H9 (cell line): ENCODE data around the gene GSTA4. TPM values are rescaled to one million over a fixed set of nuclear protein-coding genes. Genes with fewer than 3 reads are reported as not detected.
"Not testable (repeated sequence)": the region's sequence is repeated elsewhere in the genome, so short reads cannot be mapped to it uniquely, and the experiment has no call there.

ENCODE experiments used
- DNase-seq: peaks from one replicate; pipeline ENCODE4 v3.0.0-alpha.2; 2017
- H2AFZ ChIP-seq: one replicate; pipeline ENCODE4 v1.6.1; 2013; ENCODE audit warnings: mild to moderate bottlenecking, low read length, control low read depth, moderate library complexity
- H2AK5ac ChIP-seq: 2 replicates; pipeline ENCODE4 v1.6.1; 2013; ENCODE audit warnings: low read length, control low read depth, mixed read lengths; ENCODE audit not compliant: insufficient read length
- H2BK120ac ChIP-seq: one replicate; pipeline ENCODE4 v1.6.1; 2013; ENCODE audit warnings: low read depth, mild to moderate bottlenecking, low read length, control low read depth, inconsistent platforms; ENCODE audit not compliant: poor library complexity, severe bottlenecking
- H2BK12ac ChIP-seq: 2 replicates; pipeline ENCODE4 v1.6.1; 2013; ENCODE audit warnings: low read length, control low read depth, mixed read lengths, low read depth; ENCODE audit not compliant: insufficient read length
- H2BK15ac ChIP-seq: 2 replicates; pipeline ENCODE4 v1.6.1; 2013; ENCODE audit warnings: low read depth, low read length, control low read depth
- H2BK20ac ChIP-seq: one replicate; pipeline ENCODE4 v1.6.1; 2013; ENCODE audit warnings: low read depth, mild to moderate bottlenecking, low read length, control low read depth, inconsistent platforms; ENCODE audit not compliant: poor library complexity, severe bottlenecking
- H2BK5ac ChIP-seq: 2 replicates; pipeline ENCODE4 v1.6.1; 2013; ENCODE audit warnings: low read length, control low read depth, mixed read lengths; ENCODE audit not compliant: insufficient read length
- H3K14ac ChIP-seq: 2 replicates; pipeline ENCODE4 v1.6.1; 2013; ENCODE audit warnings: low read length, control low read depth; ENCODE audit not compliant: insufficient read depth
- H3K18ac ChIP-seq: 2 replicates; pipeline ENCODE4 v1.6.1; 2013; ENCODE audit warnings: low read depth, mild to moderate bottlenecking, mixed read lengths, low read length, control low read depth; ENCODE audit not compliant: insufficient read length
- H3K23ac ChIP-seq: 2 replicates; pipeline ENCODE4 v1.6.1; 2013; ENCODE audit warnings: low read length, control low read depth, mixed read lengths, low read depth; ENCODE audit not compliant: insufficient read length
- H3K23me2 ChIP-seq: 2 replicates; pipeline ENCODE4 v1.6.1; 2013; ENCODE audit warnings: low read depth, mild to moderate bottlenecking, mixed read lengths, low read length, control low read depth; ENCODE audit not compliant: insufficient read length, poor library complexity, severe bottlenecking
- H3K27ac ChIP-seq: 2 replicates; pipeline ENCODE4 v1.5.1; 2013; ENCODE audit warnings: low read length, control low read depth, mixed read lengths, low read depth; ENCODE audit not compliant: insufficient read length
- H3K27me3 ChIP-seq: 2 replicates; pipeline ENCODE4 v1.6.1; 2013; ENCODE audit warnings: low read length, control low read depth, inconsistent platforms; ENCODE audit not compliant: insufficient read depth
- H3K4ac ChIP-seq: 2 replicates; pipeline ENCODE4 v1.6.1; 2013; ENCODE audit warnings: low read depth, mild to moderate bottlenecking, control low read depth, inconsistent platforms, low read length, moderate library complexity
- H3K4me1 ChIP-seq: 2 replicates; pipeline ENCODE4 v1.6.1; 2013; ENCODE audit warnings: low read length, control low read depth, inconsistent platforms; ENCODE audit not compliant: insufficient read depth
- H3K4me2 ChIP-seq: 2 replicates; pipeline ENCODE4 v1.6.1; 2013; ENCODE audit warnings: low read length, control low read depth, mixed read lengths; ENCODE audit not compliant: insufficient read length, insufficient read depth
- H3K56ac ChIP-seq: 2 replicates; pipeline ENCODE4 v1.6.1; 2013; ENCODE audit warnings: low read depth, mild to moderate bottlenecking, mixed read lengths, low read length, control low read depth; ENCODE audit not compliant: insufficient read length
- H3K79me1 ChIP-seq: 2 replicates; pipeline ENCODE4 v1.6.1; 2013; ENCODE audit warnings: low read depth, mild to moderate bottlenecking, moderate library complexity, low read length, control low read depth, inconsistent platforms; ENCODE audit not compliant: insufficient read depth, poor library complexity, severe bottlenecking
- H3K79me2 ChIP-seq: 2 replicates; pipeline ENCODE4 v1.6.1; 2013; ENCODE audit warnings: low read length, control low read depth, inconsistent platforms; ENCODE audit not compliant: insufficient read depth
- H3K9ac ChIP-seq: 2 replicates; pipeline ENCODE4 v1.6.1; 2013; ENCODE audit warnings: low read length, control low read depth, mixed read lengths; ENCODE audit not compliant: insufficient read length; ENCODE audit errors: extremely low read depth
- H3K9me3 ChIP-seq: one replicate; pipeline ENCODE4 v1.6.1; 2013; ENCODE audit warnings: low read depth, low read length, inconsistent platforms; ENCODE audit not compliant: control insufficient read depth
- H3T11ph ChIP-seq: one replicate; pipeline ENCODE4 v1.6.1; 2013; ENCODE audit warnings: mild to moderate bottlenecking, low read length, control low read depth, inconsistent platforms
- H4K20me1 ChIP-seq: one replicate; pipeline ENCODE4 v1.6.1; 2013; ENCODE audit not compliant: control insufficient read depth, insufficient read length, insufficient read depth
- H4K5ac ChIP-seq: 2 replicates; pipeline ENCODE4 v1.6.1; 2013; ENCODE audit warnings: low read depth, mild to moderate bottlenecking, mixed read lengths, low read length, control low read depth; ENCODE audit not compliant: insufficient read length
- H4K8ac ChIP-seq: replicated peaks from 2 replicates; pipeline ENCODE4 v1.6.1; 2013; ENCODE audit warnings: low read length, control low read depth, mixed read lengths, low read depth; ENCODE audit not compliant: insufficient read length
- H4K91ac ChIP-seq: 2 replicates; pipeline ENCODE4 v1.6.1; 2013; ENCODE audit warnings: low read depth, mild to moderate bottlenecking, moderate library complexity, mixed read lengths, low read length, control low read depth; ENCODE audit not compliant: insufficient read length
- H3K27ac Mint-ChIP-seq, 3 experiments: 2 replicates in 2 of 3; 3 replicates in 1 of 3; pipeline ENCODE4 v1.8.0; 2020 to 2021; ENCODE audit warnings: mixed read lengths in 3 of 3, mild to moderate bottlenecking in 1 of 3, moderate library complexity in 1 of 3
- H3K27me3 Mint-ChIP-seq: 2 replicates; pipeline ENCODE4 v1.8.0; 2021; ENCODE audit warnings: low read depth, mild to moderate bottlenecking, moderate library complexity, mixed read lengths
- H3K36me3 Mint-ChIP-seq, 3 experiments: 2 replicates in 2 of 3; 3 replicates in 1 of 3; pipeline ENCODE4 v1.8.0; 2020 to 2021; ENCODE audit warnings: low read depth in 3 of 3, mixed read lengths in 3 of 3; ENCODE audit not compliant: insufficient read depth in 1 of 3
- H3K4me1 Mint-ChIP-seq, 2 experiments: 2 replicates each; pipeline ENCODE4 v1.8.0; 2020; ENCODE audit warnings: mixed read lengths in 2 of 2
- H3K4me3 Mint-ChIP-seq, 2 experiments: 2 replicates in 1 of 2; 3 replicates in 1 of 2; pipeline ENCODE4 v1.8.0; 2020 to 2021; ENCODE audit warnings: mild to moderate bottlenecking in 2 of 2, mixed read lengths in 2 of 2, moderate library complexity in 1 of 2
- H3K9me3 Mint-ChIP-seq, 2 experiments: 2 replicates in 1 of 2; 3 replicates in 1 of 2; pipeline ENCODE4 v1.8.0; 2020; ENCODE audit warnings: mild to moderate bottlenecking in 2 of 2, mixed read lengths in 2 of 2, moderate library complexity in 1 of 2
- WGBS: extraction: QIAGEN DNeasy Blood & Tissue Kit; methylation state at CpG from one replicate; pipeline ENCODE4 v1.1.7; 2013; ENCODE audit warnings: missing lambda C conversion rate, low lambda C conversion rate, mixed read lengths; ENCODE audit not compliant: insufficient read length; ENCODE audit errors: extremely low coverage; 5-methylcytosine and 5-hydroxymethylcytosine counted together
- total RNA-seq: library from RNA; stranded (reverse); gene quantifications from 2 replicates; pipeline ENCODE4 v1.2.1, GENCODE V29; 2021
- TF ChIP-seq, protein P1 (sequence below): fragments of 200-600 bp; sonication (generic); conservative IDR thresholded peaks from 3 replicates; pipeline ENCODE4 v1.8.0; 2021; ENCODE audit warnings: antibody characterized with exemption, mild to moderate bottlenecking

Gene GSTA4
- total RNA-seq, 1 experiment from 2014 or later = 32.1 TPM

DNA sequence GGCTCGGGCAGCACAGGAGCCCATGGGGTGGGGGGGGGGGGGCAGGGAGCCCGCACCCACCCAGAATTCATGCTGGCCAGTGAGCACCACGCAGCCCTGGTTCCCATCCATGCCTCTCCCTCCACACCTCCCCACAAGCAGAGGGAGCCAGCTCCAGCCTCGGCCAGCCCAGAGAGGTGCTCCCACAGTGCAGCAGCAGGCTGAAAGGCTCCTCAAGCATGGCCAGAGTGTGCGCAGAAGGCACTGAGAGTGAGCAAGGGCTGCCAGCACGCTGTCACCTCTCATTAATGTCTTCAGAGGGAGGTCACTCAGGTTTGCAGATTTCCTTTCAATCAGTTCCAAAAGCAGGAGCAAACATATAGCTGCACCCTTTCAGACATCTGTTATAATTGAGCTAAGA is 32.4 kb downstream of the GSTA4 start:
- no peak overlapping the region for H2BK120ac ChIP-seq
- no peak overlapping the region for H4K91ac ChIP-seq
- no peak overlapping the region for H3K27ac ChIP-seq
- H2BK15ac ChIP-seq = no peak overlapping the region
- H3K79me2 ChIP-seq = no peaks in the 10 kb centered on the region
- Mint-ChIP-seq H3K27ac (no peak overlapping the region), H3K36me3 (peaks cover 0 to 16% (median 4%) of the 10 kb centered on the region in 3 experiments; a peak in 3 of 7 replicates), H3K4me1 (peaks cover 36 to 42% of the 10 kb centered on the region in 2 experiments), H3K9me3 (peaks cover 9 to 18% of the 10 kb centered on the region in 2 experiments; a peak in 4 of 5 replicates), H3K4me3 (no peak overlapping the region), H3K27me3 (peaks cover 38% of the 10 kb centered on the region)
- H3K9me3 ChIP-seq = no peaks in the 10 kb centered on the region
- no peaks in the 10 kb centered on the region for H3K23me2 ChIP-seq
- no peak overlapping the region for H2BK5ac ChIP-seq
- no peak overlapping the region for H3K18ac ChIP-seq
- H2BK20ac ChIP-seq = no peak overlapping the region
- no peak overlapping the region for H3K23ac ChIP-seq
- H2AFZ ChIP-seq = no peak overlapping the region
- no peak overlapping the region for H2AK5ac ChIP-seq
- H4K8ac ChIP-seq = no peak overlapping the region
- H3K27me3 ChIP-seq = no peaks in the 10 kb centered on the region; the same call in 1 of the 2 replicates
- no peak overlapping the region for H3K14ac ChIP-seq
- H3K4me1 ChIP-seq = no peaks in the 10 kb centered on the region; the same call in 1 of the 2 replicates
- H3K9ac ChIP-seq = no peak overlapping the region
- TF ChIP-seq, protein P1, sequence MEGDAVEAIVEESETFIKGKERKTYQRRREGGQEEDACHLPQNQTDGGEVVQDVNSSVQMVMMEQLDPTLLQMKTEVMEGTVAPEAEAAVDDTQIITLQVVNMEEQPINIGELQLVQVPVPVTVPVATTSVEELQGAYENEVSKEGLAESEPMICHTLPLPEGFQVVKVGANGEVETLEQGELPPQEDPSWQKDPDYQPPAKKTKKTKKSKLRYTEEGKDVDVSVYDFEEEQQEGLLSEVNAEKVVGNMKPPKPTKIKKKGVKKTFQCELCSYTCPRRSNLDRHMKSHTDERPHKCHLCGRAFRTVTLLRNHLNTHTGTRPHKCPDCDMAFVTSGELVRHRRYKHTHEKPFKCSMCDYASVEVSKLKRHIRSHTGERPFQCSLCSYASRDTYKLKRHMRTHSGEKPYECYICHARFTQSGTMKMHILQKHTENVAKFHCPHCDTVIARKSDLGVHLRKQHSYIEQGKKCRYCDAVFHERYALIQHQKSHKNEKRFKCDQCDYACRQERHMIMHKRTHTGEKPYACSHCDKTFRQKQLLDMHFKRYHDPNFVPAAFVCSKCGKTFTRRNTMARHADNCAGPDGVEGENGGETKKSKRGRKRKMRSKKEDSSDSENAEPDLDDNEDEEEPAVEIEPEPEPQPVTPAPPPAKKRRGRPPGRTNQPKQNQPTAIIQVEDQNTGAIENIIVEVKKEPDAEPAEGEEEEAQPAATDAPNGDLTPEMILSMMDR = no peak
- no peaks in the 10 kb centered on the region for H4K20me1 ChIP-seq
- WGBS = no CpG with 5 or more reads among the region's 6 CpGs
- no peaks in the 10 kb centered on the region for H3K79me1 ChIP-seq
- no peak for DNase-seq
- H2BK12ac ChIP-seq = no peak overlapping the region
- no peak overlapping the region for H3K4me2 ChIP-seq
- H4K5ac ChIP-seq = no peak overlapping the region
- H3T11ph ChIP-seq = no peak overlapping the region
- H3K56ac ChIP-seq = no peak overlapping the region
- H3K4ac ChIP-seq = no peak overlapping the region

DNA sequence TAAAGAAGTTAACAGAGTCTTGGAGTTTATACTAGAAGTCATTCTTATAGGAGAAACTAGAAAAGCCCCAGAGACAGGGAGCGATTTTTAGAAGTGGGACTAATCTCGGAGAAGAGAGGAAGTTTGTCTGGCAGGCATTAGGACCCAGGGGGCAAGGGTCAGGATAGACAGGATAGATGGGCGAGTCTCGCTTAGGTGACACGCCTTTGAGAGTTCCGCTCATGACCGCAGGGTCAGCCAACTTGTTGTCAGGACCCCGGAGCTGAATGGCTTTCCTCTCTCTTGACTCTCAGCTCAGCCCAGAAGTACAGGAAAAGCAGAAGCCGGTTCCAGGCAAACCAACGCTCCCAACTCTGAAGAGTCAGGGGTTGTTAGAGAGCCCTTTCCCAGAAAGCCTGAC is 34.1 kb downstream of the GSTA4 start:
- H3K23ac ChIP-seq, H3K56ac ChIP-seq, H3K18ac ChIP-seq, H4K5ac ChIP-seq, H2BK12ac ChIP-seq, H4K8ac ChIP-seq, H2BK15ac ChIP-seq, H3K4ac ChIP-seq, H3T11ph ChIP-seq, H3K27ac ChIP-seq, H2AK5ac ChIP-seq, H2BK5ac ChIP-seq, H2AFZ ChIP-seq, H4K91ac ChIP-seq, H2BK20ac ChIP-seq, H3K79me1 ChIP-seq, H3K4me1 ChIP-seq, H3K27ac Mint-ChIP-seq, H3K27me3 ChIP-seq, H3K14ac ChIP-seq, H4K20me1 ChIP-seq, H3K23me2 ChIP-seq, H3K9ac ChIP-seq, H2BK120ac ChIP-seq, H3K79me2 ChIP-seq, H3K9me3 ChIP-seq: not testable (repeated sequence)
- H3K4me1 Mint-ChIP-seq = peaks cover 40 to 41% of the 10 kb centered on the region in 2 experiments
- peaks cover 0 to 16% (median 4%) of the 10 kb centered on the region in 3 experiments; a peak in 3 of 7 replicates for H3K36me3 Mint-ChIP-seq
- no CpG with 5 or more reads among the region's 10 CpGs for WGBS
- peaks cover 9 to 21% of the 10 kb centered on the region in 2 experiments; a peak in 4 of 5 replicates for H3K9me3 Mint-ChIP-seq
- H3K4me2 ChIP-seq = peak overlapping the region; percentile 67
- DNase-seq = peak; percentile 69
- peak overlapping the region; percentile 62 to 77 for H3K4me3 Mint-ChIP-seq
- peaks cover 40% of the 10 kb centered on the region for H3K27me3 Mint-ChIP-seq
